RWPE1 (cell line): ENCODE measurements around the gene ATAD5.

Experiments
- CTCF ChIA-PET: fragments of 350-600 bp; sonication (Branson Sonifier 250); formaldehyde crosslinking; extraction: SDS; loops from one replicate; lab custom pipeline; 2021; lab: Yijun Ruan, JAX
- POLR2A ChIA-PET: fragments of 400-600 bp; formaldehyde crosslinking; extraction: SDS; loops from one replicate; lab custom pipeline; 2020; ENCODE audit warnings: antibody characterized with exemption; ENCODE audit not compliant: low non-redundant PET; lab: Yijun Ruan, JAX
- DNase-seq: peaks from one replicate; pipeline ENCODE4 v3.0.0; 2012; ENCODE audit warnings: low spot score
- H3K27ac ChIP-seq: fragments of 450-650 bp; 2 replicates; pipeline ENCODE4 v1.5.1; 2017
- TF ChIP-seq, protein P1 (sequence below): fragments of 450-650 bp; conservative IDR thresholded peaks from 2 replicates; pipeline ENCODE4 v1.5.1; 2017; ENCODE audit warnings: low read depth, mild to moderate bottlenecking

Gene ATAD5

DNA sequence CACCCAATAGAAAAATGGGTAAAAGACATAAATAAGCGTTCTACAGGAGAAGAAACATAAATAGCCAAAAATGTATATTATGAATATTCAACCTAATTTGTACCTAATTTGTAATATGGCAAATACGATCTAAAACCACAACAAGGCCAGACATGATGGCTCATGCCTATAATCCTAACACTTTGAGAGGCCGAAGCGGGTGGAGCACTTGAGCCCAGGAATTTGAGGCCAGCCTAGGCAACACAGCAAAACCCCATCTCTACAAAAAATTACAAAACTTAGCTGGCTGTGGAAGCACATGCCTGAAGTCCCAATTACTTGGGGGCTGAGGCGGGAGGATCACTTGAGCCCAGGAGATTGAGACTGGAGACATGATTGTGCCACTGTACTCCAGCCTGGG lies 37.4 kb upstream of the ATAD5 start:
- ChIA-PET POLR2A (no interaction called here), CTCF (no interaction called here)
- TF ChIP-seq, protein P1, sequence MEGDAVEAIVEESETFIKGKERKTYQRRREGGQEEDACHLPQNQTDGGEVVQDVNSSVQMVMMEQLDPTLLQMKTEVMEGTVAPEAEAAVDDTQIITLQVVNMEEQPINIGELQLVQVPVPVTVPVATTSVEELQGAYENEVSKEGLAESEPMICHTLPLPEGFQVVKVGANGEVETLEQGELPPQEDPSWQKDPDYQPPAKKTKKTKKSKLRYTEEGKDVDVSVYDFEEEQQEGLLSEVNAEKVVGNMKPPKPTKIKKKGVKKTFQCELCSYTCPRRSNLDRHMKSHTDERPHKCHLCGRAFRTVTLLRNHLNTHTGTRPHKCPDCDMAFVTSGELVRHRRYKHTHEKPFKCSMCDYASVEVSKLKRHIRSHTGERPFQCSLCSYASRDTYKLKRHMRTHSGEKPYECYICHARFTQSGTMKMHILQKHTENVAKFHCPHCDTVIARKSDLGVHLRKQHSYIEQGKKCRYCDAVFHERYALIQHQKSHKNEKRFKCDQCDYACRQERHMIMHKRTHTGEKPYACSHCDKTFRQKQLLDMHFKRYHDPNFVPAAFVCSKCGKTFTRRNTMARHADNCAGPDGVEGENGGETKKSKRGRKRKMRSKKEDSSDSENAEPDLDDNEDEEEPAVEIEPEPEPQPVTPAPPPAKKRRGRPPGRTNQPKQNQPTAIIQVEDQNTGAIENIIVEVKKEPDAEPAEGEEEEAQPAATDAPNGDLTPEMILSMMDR, result no peak
- DNase-seq, result no peak
- peak overlapping the region; percentile 62 for H3K27ac ChIP-seq

DNA sequence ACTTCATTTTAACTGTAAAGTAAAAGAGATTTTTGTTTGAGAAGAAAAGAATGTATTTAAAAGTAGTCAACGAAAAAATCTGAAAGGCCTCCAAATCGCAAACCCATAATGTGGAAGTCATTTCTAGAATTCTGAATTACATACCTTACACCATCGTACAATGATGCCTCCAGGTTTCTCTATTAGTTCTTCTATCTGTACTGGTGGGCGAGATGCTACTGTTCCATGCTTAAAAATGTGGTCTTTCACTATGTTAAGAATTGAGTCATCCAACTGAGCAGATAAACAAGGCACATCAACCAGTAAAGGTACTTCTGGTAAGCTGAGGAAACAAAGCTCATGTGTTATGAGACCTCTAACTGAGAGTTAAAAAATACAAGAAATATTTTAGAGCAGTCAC lies 35.8 kb upstream of the ATAD5 start:
- TF ChIP-seq, protein P1, result no peak
- ChIA-PET POLR2A (no interaction called here), CTCF (no interaction called here)
- DNase-seq, result no peak
- peak overlapping the region; percentile 22; the same call in 1 of the 2 replicates for H3K27ac ChIP-seq

DNA sequence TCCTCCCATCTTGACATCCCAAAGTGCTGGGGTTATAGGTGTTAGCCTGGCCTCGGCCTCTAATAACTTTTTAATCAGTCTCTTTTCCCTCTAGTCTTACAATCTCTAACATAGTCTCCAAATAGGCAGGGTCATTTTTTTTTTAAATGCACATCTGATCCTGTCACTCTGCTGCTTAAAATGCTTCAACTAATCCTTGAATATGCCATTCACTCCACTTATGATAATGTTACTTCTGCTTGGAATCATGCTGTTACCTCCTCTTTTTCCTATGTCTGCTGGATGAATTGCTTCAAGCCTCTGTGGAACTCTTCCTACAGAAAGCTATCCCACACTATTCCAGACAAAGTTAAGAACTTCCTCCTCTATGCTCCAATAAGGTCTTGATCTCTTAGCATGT lies 30.1 kb upstream of the ATAD5 start:
- ChIA-PET POLR2A (no interaction called here), CTCF (no interaction called here)
- DNase-seq, result no peak
- TF ChIP-seq, protein P1, result no peak
- no peak overlapping the region for H3K27ac ChIP-seq

DNA sequence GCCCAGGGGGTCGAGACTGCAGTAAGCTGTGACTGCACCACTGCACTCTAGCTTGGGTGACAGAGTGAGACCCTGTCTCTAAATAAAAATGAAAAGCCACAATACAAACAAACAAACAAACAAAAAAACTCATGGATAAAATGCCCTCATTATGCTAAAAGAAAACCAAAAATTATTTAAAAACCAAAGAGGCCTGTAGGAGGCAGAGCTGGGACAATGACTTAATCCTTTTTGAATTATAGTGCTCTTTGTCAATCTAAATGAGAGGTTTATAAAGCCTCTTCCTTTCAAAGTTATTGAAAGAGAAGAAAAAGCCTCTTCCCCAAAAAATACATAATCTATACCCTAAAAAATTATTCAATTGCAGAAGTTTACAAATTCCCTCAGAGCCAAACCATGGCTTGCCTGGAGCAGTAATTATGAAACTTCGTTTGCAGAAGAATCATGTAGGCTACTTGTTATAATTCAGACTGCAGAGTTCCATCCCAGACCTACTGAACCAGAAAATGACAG lies 25.8 kb upstream of the ATAD5 start:
- ChIA-PET POLR2A (no interaction called here), CTCF (interaction anchor here (0.7 kb wide), 1 partner anchor 71 kb away, joined by 3 read pairs; no protein-coding TSS in a partner anchor)
- no peak for DNase-seq
- no peak overlapping the region for H3K27ac ChIP-seq
- TF ChIP-seq, protein P1, result no peak

DNA sequence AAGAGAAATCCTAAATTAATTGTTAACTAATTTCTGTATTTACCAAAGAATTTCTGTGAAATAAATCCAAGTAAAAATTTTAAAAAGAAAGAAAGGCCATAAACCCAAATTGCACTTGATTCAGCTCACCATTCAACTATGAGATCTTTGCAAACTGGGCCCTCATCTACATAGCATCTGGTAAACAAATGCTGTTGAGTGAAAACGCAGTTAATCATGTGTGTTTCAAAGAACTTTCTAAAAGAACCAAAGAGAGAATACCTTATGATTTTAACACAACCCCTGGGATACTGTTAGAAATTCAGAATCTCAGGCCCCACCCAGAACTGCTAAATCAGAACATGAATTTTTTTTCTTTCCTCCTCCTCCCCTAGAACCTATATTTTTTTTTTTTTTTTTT lies 23.9 kb upstream of the ATAD5 start:
- no peak overlapping the region for H3K27ac ChIP-seq
- ChIA-PET CTCF (no interaction called here), POLR2A (no interaction called here)
- TF ChIP-seq, protein P1, result no peak
- DNase-seq, result no peak

DNA sequence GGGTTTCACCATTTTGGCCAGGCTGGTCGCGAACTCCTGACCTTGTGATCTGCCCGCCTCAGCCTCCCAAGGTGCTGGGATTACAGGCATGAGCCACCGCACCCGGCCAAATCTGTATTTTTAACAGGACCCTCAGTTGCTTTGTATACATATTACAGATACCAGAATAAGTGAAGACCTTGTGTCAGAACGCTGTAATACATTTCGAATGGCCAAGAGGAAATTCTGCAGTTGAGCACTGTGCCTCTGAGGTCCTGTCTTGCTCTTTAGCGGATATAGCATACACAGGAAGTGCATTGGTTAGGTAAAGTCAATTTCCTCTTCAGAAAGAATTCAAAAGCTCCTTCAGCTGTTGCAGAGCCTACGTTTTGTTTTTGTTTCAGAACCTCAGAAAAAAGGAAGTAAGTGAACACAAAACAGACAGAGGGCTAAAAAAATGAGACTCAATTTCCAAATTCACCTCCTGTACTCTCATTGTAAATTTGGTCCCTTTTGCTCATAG lies 22.9 kb upstream of the ATAD5 start:
- no peak overlapping the region for H3K27ac ChIP-seq
- no peak for DNase-seq

More for the DNA sequence above, 22.9 kb upstream of the ATAD5 start:
- TF ChIP-seq, protein P1, result no peak
- POLR2A ChIA-PET, result no interaction called here
- CTCF ChIA-PET, result no interaction called here
